ENCODE data around the gene SPARC. TPM values are rescaled to one million over a fixed set of nuclear protein-coding genes. Genes with fewer than 3 reads are reported as not detected.

SPARC gene
- total and polyA plus RNA-seq, 2 experiments from 2014 or later: 4,089 to 16,729 TPM

GRCh38 chr5:151688436-151688835, 1.7 kb upstream of the SPARC start:
- DNase-seq (ENCODE audit: low spot score): no peak
- Histone ChIP-seq H3K4me2 (no peak overlapping the region), H3K4me3 (no peak overlapping the region), H2AFZ (no peak overlapping the region), H3K27me3 (no peaks in the 10 kb centered on the region), H3K9me2 (replicated peaks; ENCODE audit: insufficient read depth) (no peaks in the 10 kb centered on the region), H3K27ac (no peak overlapping the region), H3K9me3 (ENCODE audit: low read depth) (no peaks in the 10 kb centered on the region), H3K36me3 (replicated peaks; ENCODE audit: insufficient read depth, low read depth) (no peaks in the 10 kb centered on the region), H4K20me1 (ENCODE audit: insufficient read depth, poor library complexity, severe bottlenecking) (peaks cover 8% of the 10 kb centered on the region), H3K79me2 (peaks cover 27% of the 10 kb centered on the region), H3K4me1 (ENCODE audit: insufficient read depth) (peaks cover 14% of the 10 kb centered on the region)
- 100% methylated on average over 3 of the region's 3 CpGs for WGBS (ENCODE audit: low lambda C conversion rate, missing lambda C conversion rate)
- TF ChIP-seq CTCF (IDR thresholded peaks at IDR 0.05; ENCODE audit: poor library complexity) (no peak), EZH2 (IDR thresholded peaks at IDR 0.05; ENCODE audit: borderline replicate concordance) (no peak), EZH2phosphoT487 (IDR thresholded peaks at IDR 0.05; ENCODE audit: low read depth, severe bottlenecking, unreplicated experiment) (no peak)

GRCh38 chr5:151685749-151686673, 704 bp downstream of the SPARC start:
- H3K79me2 ChIP-seq: peaks cover 51% of the 10 kb centered on the region
- H3K9me2 ChIP-seq (replicated peaks; ENCODE audit: insufficient read depth): no peaks in the 10 kb centered on the region
- no peaks in the 10 kb centered on the region for H3K36me3 ChIP-seq (replicated peaks; ENCODE audit: insufficient read depth, low read depth)
- H3K27ac ChIP-seq: peak overlapping the region; percentile 99
- H4K20me1 ChIP-seq (ENCODE audit: insufficient read depth, poor library complexity, severe bottlenecking): peaks cover 23% of the 10 kb centered on the region
- peak overlapping the region; percentile 81 for H3K4me2 ChIP-seq
- TF ChIP-seq EZH2 (IDR thresholded peaks at IDR 0.05; ENCODE audit: borderline replicate concordance): no peak
- no peak for TF ChIP-seq EZH2phosphoT487 (IDR thresholded peaks at IDR 0.05; ENCODE audit: low read depth, severe bottlenecking, unreplicated experiment)
- no peak for TF ChIP-seq CTCF (IDR thresholded peaks at IDR 0.05; ENCODE audit: poor library complexity)
- H3K4me3 ChIP-seq: peak overlapping the region; percentile 66
- no peak overlapping the region for H2AFZ ChIP-seq
- WGBS (ENCODE audit: low lambda C conversion rate, missing lambda C conversion rate): 12% methylated on average over 10 of the region's 10 CpGs
- peaks cover 33% of the 10 kb centered on the region for H3K4me1 ChIP-seq (ENCODE audit: insufficient read depth)
- H3K27me3 ChIP-seq: no peaks in the 10 kb centered on the region
- H3K9me3 ChIP-seq (ENCODE audit: low read depth): no peaks in the 10 kb centered on the region
- no peak for DNase-seq (ENCODE audit: low spot score)

GRCh38 chr5:151684690-151685361, 1.9 kb downstream of the SPARC start:
- no peak overlapping the region for H2AFZ ChIP-seq
- TF ChIP-seq CTCF (IDR thresholded peaks at IDR 0.05; ENCODE audit: poor library complexity) (peak; percentile 37), EZH2phosphoT487 (IDR thresholded peaks at IDR 0.05; ENCODE audit: low read depth, severe bottlenecking, unreplicated experiment) (no peak), EZH2 (IDR thresholded peaks at IDR 0.05; ENCODE audit: borderline replicate concordance) (no peak)
- peaks cover 31% of the 10 kb centered on the region for H4K20me1 ChIP-seq (ENCODE audit: insufficient read depth, poor library complexity, severe bottlenecking)
- peaks cover 62% of the 10 kb centered on the region for H3K79me2 ChIP-seq
- H3K36me3 ChIP-seq (replicated peaks; ENCODE audit: insufficient read depth, low read depth): no peaks in the 10 kb centered on the region
- peak overlapping the region; percentile 66 for H3K4me3 ChIP-seq
- H3K4me2 ChIP-seq: peak overlapping the region; percentile 81
- 16% methylated on average over 8 of the region's 8 CpGs for WGBS (ENCODE audit: low lambda C conversion rate, missing lambda C conversion rate)
- H3K9me2 ChIP-seq (replicated peaks; ENCODE audit: insufficient read depth): no peaks in the 10 kb centered on the region
- H3K4me1 ChIP-seq (ENCODE audit: insufficient read depth): peaks cover 35% of the 10 kb centered on the region
- H3K27me3 ChIP-seq: no peaks in the 10 kb centered on the region
- peak overlapping the region; percentile 99 for H3K27ac ChIP-seq
- DNase-seq (ENCODE audit: low spot score): peak; percentile 94
- H3K9me3 ChIP-seq (ENCODE audit: low read depth): no peaks in the 10 kb centered on the region

Measured in hepatocyte (in vitro differentiated cells).